CD4-positive, alpha-beta memory T cell (primary cell): ENCODE data around the gene ADAMTS8. TPM values are rescaled to one million over a fixed set of nuclear protein-coding genes. Genes with fewer than 3 reads are reported as not detected.

Source experiments
- CTCF ChIA-PET: fragments of 350-600 bp; sonication (Branson Sonifier 250); formaldehyde crosslinking; loops from one replicate; lab custom pipeline; 2021; ENCODE audit warnings: inconsistent platforms; ENCODE audit not compliant: partially characterized antibody; lab: Charles Lee
- POLR2A ChIA-PET: fragments of 350-600 bp; sonication (Branson Sonifier 250); formaldehyde crosslinking; loops from one replicate; lab custom pipeline; 2021; ENCODE audit not compliant: partially characterized antibody; lab: Charles Lee
- DNase-seq, 5 donors: peaks; one replicate each; pipeline versions ENCODE4 v3.0.0 to v3.0.0-alpha.2; 2020 to 2022; ENCODE audit warnings: mixed read lengths in 1 of 5
- H3K27ac ChIP-seq: one replicate; pipeline ENCODE4 v1.7.0; 2013; ENCODE audit warnings: low read depth, low read length
- H3K27me3 ChIP-seq: 2 replicates; pipeline ENCODE4 v1.7.0; 2013; ENCODE audit warnings: mild to moderate bottlenecking, low read length, moderate library complexity; ENCODE audit not compliant: insufficient read depth
- H3K36me3 ChIP-seq: 2 replicates; pipeline ENCODE4 v1.7.0; 2013; ENCODE audit warnings: mild to moderate bottlenecking, low read length, moderate library complexity; ENCODE audit not compliant: insufficient read depth
- H3K4me1 ChIP-seq: 2 replicates; pipeline ENCODE4 v1.7.0; 2013; ENCODE audit warnings: mild to moderate bottlenecking, low read length, moderate library complexity; ENCODE audit not compliant: insufficient read depth
- H3K4me3 ChIP-seq, 2 donors: one replicate each; pipeline ENCODE4 v1.7.0; 2013; ENCODE audit warnings: low read length in 2 of 2, mild to moderate bottlenecking in 1 of 2
- H3K9me3 ChIP-seq, 2 donors: one replicate each; pipeline ENCODE4 v1.7.0; 2013; ENCODE audit warnings: low read length in 2 of 2, control low read depth in 1 of 2; ENCODE audit not compliant: control insufficient read depth in 1 of 2
- H3K27ac Mint-ChIP-seq, 7 donors: one replicate each; pipeline ENCODE4 v1.8.0; 2020 to 2021; ENCODE audit warnings: mixed read lengths in 7 of 7, mild to moderate bottlenecking in 6 of 7, inconsistent platforms in 3 of 7, moderate library complexity in 3 of 7
- H3K27me3 Mint-ChIP-seq, 2 donors: one replicate each; pipeline ENCODE4 v1.8.0; 2020 to 2021; ENCODE audit warnings: mixed read lengths in 2 of 2
- H3K36me3 Mint-ChIP-seq, 2 donors: one replicate each; pipeline ENCODE4 v1.8.0; 2020 to 2021; ENCODE audit warnings: mixed read lengths in 2 of 2, inconsistent platforms in 1 of 2, mild to moderate bottlenecking in 1 of 2
- H3K4me1 Mint-ChIP-seq, 4 donors: one replicate each; pipeline ENCODE4 v1.8.0; 2020 to 2021; ENCODE audit warnings: mixed read lengths in 4 of 4, mild to moderate bottlenecking in 1 of 4
- H3K4me3 Mint-ChIP-seq, 8 donors: one replicate each; pipeline ENCODE4 v1.8.0; 2020 to 2021; ENCODE audit warnings: mixed read lengths in 8 of 8, mild to moderate bottlenecking in 7 of 8, moderate library complexity in 6 of 8, inconsistent platforms in 3 of 8
- H3K9me3 Mint-ChIP-seq, 8 donors: one replicate each; pipeline ENCODE4 v1.8.0; 2020 to 2021; ENCODE audit warnings: mixed read lengths in 8 of 8, mild to moderate bottlenecking in 5 of 8, inconsistent platforms in 3 of 8, moderate library complexity in 1 of 8
- intact Hi-C: fragments of 100-400 bp; cut with micrococcal nuclease; formaldehyde crosslinking; loops from one replicate; pipeline ENCODE4 v1.15.1; 2023
- polyA plus RNA-seq, 2 donors: library from polyadenylated mRNA; unstranded; fragments of 300-500 nt; fragmentation: Illumina TruSeq; gene quantifications; one replicate each; pipeline ENCODE4 v1.2.3, GENCODE V29; 2021
- total RNA-seq, 2 experiments: library from RNA; stranded (reverse); gene quantifications; one replicate each; pipeline ENCODE4 v1.2.3, GENCODE V29; 2021

ADAMTS8 gene
- total and polyA plus RNA-seq, 4 experiments from 2014 or later = not detected

DNA sequence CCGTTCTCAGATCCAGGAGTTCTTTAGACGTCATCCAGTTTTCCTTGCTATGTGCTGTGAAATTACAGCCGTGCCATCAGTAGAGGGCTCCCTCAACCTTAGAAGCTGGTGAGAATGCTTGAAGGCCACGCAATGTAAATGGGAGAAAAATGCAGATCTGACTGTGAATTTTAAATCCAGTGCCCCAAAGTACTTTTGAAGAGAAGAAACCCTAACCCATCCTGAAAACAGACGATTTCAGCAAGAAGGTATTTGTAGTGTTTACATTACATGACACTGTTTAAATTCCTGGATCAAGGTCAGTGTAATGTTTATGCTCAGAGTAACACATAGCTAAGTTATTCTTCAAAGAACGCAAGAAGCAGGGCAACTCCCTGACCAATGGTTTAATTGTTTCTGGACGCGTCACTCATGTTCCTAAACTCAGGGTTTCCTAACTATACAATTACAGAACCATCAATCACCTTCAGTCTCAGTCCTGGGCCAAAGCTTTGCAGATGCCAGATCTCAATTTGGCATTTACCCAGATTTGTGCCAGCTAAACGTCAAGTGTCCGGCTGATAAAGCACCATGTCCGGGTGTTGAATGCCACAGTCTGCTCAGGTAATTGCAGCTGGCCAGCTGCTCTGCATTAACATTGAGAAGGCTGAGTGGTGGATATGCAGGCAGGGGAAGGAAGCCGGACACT, 38.2 kb downstream of the ADAMTS8 start:
- ChIA-PET CTCF (interaction anchor here (1.3 to 2.8 kb wide), 2 partner anchors 43 to 177 kb away, joined by 4 to 10 read pairs; no protein-coding TSS in a partner anchor), POLR2A (no interaction called here)
- Mint-ChIP-seq H3K27ac (peak overlapping the region in 3 of 7 donors; percentile 31 to 50 (median 46)), H3K36me3 (no peaks in the 10 kb centered on the region), H3K4me1 (peaks cover 14 to 31% (median 25%) of the 10 kb centered on the region in 4 donors), H3K9me3 (no peaks in the 10 kb centered on the region), H3K27me3 (no peaks in the 10 kb centered on the region), H3K4me3 (peak overlapping the region in 1 of 8 donors; percentile 10)
- intact Hi-C loops = no loop called here
- Histone ChIP-seq H3K27me3 (no peaks in the 10 kb centered on the region), H3K9me3 (no peaks in the 10 kb centered on the region), H3K4me1 (peaks cover 17% of the 10 kb centered on the region), H3K4me3 (no peak overlapping the region), H3K27ac (no peak overlapping the region), H3K36me3 (no peaks in the 10 kb centered on the region)
- no peak for DNase-seq

DNA sequence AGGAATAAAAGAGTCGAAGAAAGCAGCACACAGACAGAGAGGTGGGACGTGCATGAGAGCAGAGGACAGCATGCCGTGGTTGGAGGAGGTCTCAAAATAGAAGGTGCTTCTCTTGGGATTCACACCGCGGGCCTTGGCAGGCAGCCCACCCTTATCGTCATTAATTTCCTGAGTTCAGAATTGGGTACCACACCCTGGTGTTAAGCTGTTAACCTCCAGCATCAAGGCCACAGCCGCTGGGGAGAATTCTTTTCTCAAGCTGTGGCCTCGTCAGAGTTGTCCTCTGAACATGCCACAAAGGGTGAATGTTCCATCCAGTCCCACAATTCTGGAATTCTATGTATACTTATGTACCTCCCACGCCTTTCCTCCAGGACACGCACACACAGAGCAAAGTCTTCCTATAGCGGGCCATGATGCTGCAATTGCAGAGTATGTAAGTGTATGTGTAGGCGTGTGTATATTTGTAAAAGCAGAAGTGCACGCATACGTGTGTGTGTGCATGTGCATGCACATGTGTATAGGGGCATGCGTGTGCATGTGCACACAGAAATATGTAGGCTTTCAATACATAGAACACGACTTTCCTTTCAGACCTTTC, 39.0 kb downstream of the ADAMTS8 start:
- Histone ChIP-seq H3K9me3 (no peaks in the 10 kb centered on the region), H3K27me3 (no peaks in the 10 kb centered on the region), H3K27ac (no peak overlapping the region), H3K4me3 (no peak overlapping the region), H3K4me1 (peaks cover 17% of the 10 kb centered on the region), H3K36me3 (no peaks in the 10 kb centered on the region)
- H3K4me3 Mint-ChIP-seq = peak overlapping the region; percentile 73 to 87 (median 80)
- ChIA-PET POLR2A (no interaction called here), CTCF (interaction anchor here (1.3 to 2.8 kb wide), 2 partner anchors 44 to 177 kb away, joined by 4 to 10 read pairs; no protein-coding TSS in a partner anchor)
- H3K27ac Mint-ChIP-seq = peak overlapping the region in 6 of 7 donors; percentile 14 to 89 (median 42)
- peak in 4 of 5 donors; percentile 4 to 48 (median 18) for DNase-seq
- H3K9me3 Mint-ChIP-seq = no peaks in the 10 kb centered on the region
- peaks cover 14 to 31% (median 25%) of the 10 kb centered on the region in 4 donors for H3K4me1 Mint-ChIP-seq
- intact Hi-C loops = loop anchor here (1.0 kb wide), 1 partner anchor 75 kb away; the partner anchor contains the start of gene ZBTB44
- no peaks in the 10 kb centered on the region for H3K27me3 Mint-ChIP-seq
- no peaks in the 10 kb centered on the region for H3K36me3 Mint-ChIP-seq

DNA sequence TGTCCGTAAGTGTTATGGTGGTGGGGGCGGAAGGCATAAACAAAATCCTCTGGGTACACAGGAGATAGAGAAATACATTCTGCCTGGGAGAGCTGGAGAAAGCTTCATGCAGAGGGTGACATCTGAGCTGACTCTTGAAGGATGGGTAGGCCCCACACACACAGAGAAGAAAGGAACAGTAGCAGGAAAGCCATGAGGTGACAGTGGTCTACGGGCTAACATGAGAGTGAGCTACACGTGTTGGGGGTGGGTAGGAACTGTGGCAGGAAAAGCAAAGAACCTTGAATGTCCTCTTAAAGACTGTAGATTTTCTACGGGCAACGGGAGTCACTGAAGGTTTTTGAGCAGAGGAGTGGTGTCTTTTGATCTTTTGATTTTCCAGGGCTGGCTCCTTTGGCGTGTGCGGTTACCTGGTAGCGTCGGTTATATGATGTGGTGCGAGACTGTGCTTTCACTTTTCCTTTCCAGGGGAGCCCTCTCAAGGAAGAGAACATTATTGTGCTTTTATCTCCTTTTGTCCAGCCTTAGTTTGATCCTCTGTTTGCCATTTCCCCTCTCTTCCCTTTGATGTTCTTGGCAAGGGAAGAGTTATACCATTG, 39.7 kb downstream of the ADAMTS8 start:
- DNase-seq = peak in 4 of 5 donors; percentile 7 to 26 (median 10)
- ChIA-PET POLR2A (no interaction called here), CTCF (interaction anchor here (1.3 to 2.8 kb wide), 3 partner anchors 12 to 176 kb away, joined by 3 to 10 read pairs (median 4); no protein-coding TSS in a partner anchor)
- H3K27ac Mint-ChIP-seq = peak overlapping the region; percentile 33 to 89 (median 39)
- H3K9me3 ChIP-seq = no peaks in the 10 kb centered on the region
- H3K36me3 Mint-ChIP-seq = no peaks in the 10 kb centered on the region
- H3K9me3 Mint-ChIP-seq = no peaks in the 10 kb centered on the region
- H3K36me3 ChIP-seq = no peaks in the 10 kb centered on the region
- peaks cover 14 to 31% (median 25%) of the 10 kb centered on the region in 4 donors for H3K4me1 Mint-ChIP-seq
- peak overlapping the region in 1 of 2 donors; percentile 37 for H3K4me3 ChIP-seq
- no peaks in the 10 kb centered on the region for H3K27me3 ChIP-seq
- H3K4me3 Mint-ChIP-seq = peak overlapping the region; percentile 73 to 87 (median 80)
- peaks cover 17% of the 10 kb centered on the region for H3K4me1 ChIP-seq
- H3K27ac ChIP-seq = no peak overlapping the region
- intact Hi-C loops = loop anchor here (1.0 kb wide), 1 partner anchor 74 kb away; the partner anchor contains the start of gene ZBTB44
- no peaks in the 10 kb centered on the region for H3K27me3 Mint-ChIP-seq

DNA sequence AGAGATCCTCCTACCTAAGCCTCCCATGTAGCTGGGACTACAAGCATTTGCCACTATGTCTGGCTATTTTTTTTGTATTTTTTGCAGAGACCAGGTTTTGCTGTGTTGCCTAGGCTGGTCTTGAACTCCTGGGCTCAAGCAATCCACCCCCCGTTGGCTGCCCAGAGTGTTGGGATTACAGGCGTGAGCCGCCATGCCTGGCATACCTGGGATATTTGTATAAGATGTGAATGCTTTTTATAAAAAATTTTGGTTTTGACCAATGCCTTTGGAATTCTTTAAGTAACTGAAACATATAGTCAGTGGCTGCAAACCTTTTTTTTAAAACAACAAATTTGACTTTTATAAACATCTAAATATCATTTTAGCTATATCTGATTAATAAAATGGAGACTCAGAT, 42.4 kb downstream of the ADAMTS8 start:
- ChIA-PET CTCF (no interaction called here), POLR2A (no interaction called here)
- Histone ChIP-seq H3K27ac (no peak overlapping the region), H3K4me1 (peaks cover 17% of the 10 kb centered on the region), H3K9me3 (no peaks in the 10 kb centered on the region), H3K4me3 (no peak overlapping the region), H3K36me3 (no peaks in the 10 kb centered on the region), H3K27me3 (no peaks in the 10 kb centered on the region)
- Mint-ChIP-seq H3K9me3 (no peaks in the 10 kb centered on the region), H3K4me1 (peaks cover 14 to 25% (median 22%) of the 10 kb centered on the region in 4 donors), H3K4me3 (no peak overlapping the region), H3K27ac (no peak overlapping the region), H3K27me3 (no peaks in the 10 kb centered on the region), H3K36me3 (no peaks in the 10 kb centered on the region)
- DNase-seq = no peak
- intact Hi-C loops = no loop called here

DNA sequence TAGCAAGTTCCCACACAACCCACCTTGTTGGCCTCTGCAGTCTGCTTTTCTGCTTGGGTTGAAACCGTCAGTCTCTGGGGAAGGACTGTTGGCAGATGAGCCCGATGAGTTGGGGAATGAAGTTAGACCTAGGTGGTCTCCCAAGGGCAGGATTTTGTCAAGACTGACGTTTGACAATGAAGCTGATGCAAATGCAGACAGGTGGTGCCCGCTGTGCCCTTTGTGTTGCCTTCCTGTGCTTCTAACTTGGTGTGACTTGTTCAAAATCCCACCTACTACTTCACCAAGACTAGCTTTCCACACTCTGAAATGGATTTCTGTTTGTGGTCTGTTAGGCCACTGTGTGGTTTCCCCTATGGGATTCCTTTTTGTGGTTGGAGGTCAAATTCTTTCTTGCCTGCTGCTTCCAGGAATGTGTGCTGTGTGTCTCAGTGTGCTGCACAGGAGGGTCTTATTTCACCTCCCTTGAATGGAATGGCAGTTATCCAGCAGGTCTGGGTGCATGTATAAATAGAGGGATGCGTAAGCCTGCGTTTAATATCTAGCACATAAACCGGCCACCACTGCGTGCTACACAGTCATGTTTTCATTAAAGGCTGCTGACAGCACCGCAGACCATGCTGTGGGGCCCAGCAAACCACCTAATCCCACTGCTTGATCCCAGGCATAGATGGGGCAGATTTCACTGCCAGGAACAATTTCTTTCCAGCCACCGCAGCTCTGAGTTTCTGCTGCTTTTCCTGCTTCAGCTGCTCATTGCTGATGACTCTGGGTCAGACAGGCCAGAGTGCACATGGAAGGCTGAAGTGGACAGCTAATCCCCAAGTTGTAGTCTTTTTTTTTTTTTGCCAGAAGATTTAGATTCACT, 44.8 kb downstream of the ADAMTS8 start:
- Mint-ChIP-seq H3K36me3 (no peaks in the 10 kb centered on the region), H3K4me3 (no peak overlapping the region), H3K9me3 (no peaks in the 10 kb centered on the region), H3K4me1 (peaks cover 5 to 9% (median 6%) of the 10 kb centered on the region in 4 donors), H3K27ac (no peak overlapping the region), H3K27me3 (no peaks in the 10 kb centered on the region)
- no peaks in the 10 kb centered on the region for H3K9me3 ChIP-seq
- no peak for DNase-seq
- intact Hi-C loops = no loop called here
- ChIA-PET CTCF (interaction anchor here (1.4 kb wide), 1 partner anchor 171 kb away, joined by 3 read pairs; no protein-coding TSS in a partner anchor), POLR2A (no interaction called here)
- H3K27me3 ChIP-seq = no peaks in the 10 kb centered on the region
- no peak overlapping the region for H3K4me3 ChIP-seq
- peaks cover 5% of the 10 kb centered on the region for H3K4me1 ChIP-seq
- H3K27ac ChIP-seq = no peak overlapping the region
- H3K36me3 ChIP-seq = no peaks in the 10 kb centered on the region

DNA sequence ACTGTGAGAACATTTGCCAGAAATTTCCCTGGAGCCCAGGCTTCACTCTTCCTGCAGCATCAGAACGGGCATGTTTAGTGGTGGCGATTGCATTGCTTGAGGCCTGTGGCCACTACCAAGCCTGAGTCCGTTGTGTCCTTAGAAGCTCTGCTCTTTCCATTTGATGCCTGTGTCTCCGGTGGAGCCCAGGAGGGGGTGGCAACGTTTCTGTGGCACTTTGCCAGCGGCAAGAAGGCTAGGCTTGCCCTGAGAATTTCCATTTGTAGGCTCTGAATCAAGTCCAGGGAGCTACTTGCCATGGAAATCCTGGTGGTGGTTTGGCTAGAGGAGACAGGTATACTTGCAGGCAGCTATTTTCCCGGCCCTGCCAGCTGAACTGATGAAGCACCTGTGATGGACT, 47.1 kb downstream of the ADAMTS8 start:
- H3K9me3 Mint-ChIP-seq = no peaks in the 10 kb centered on the region
- no peak overlapping the region for H3K27ac ChIP-seq
- H3K27me3 ChIP-seq = no peaks in the 10 kb centered on the region
- DNase-seq = no peak
- no peak overlapping the region for H3K4me3 ChIP-seq
- POLR2A ChIA-PET = no interaction called here
- H3K36me3 Mint-ChIP-seq = no peaks in the 10 kb centered on the region
- intact Hi-C loops = no loop called here
- no peak overlapping the region for H3K4me3 Mint-ChIP-seq
- no peaks in the 10 kb centered on the region for H3K4me1 Mint-ChIP-seq
- H3K27me3 Mint-ChIP-seq = no peaks in the 10 kb centered on the region
- no peaks in the 10 kb centered on the region for H3K4me1 ChIP-seq
- CTCF ChIA-PET = no interaction called here
- H3K36me3 ChIP-seq = no peaks in the 10 kb centered on the region
- H3K27ac Mint-ChIP-seq = no peak overlapping the region
- no peaks in the 10 kb centered on the region for H3K9me3 ChIP-seq
